HG03432 (cell line): Measurements from ENCODE around the gene GLRX.
"Not testable (repeated sequence)": the region's sequence is repeated elsewhere in the genome, so short reads cannot be mapped to it uniquely, and the experiment has no call there.

Source experiments
- ATAC-seq: cut with Tn5 transposase; IDR thresholded peaks from one replicate; pipeline ENCODE4 v1.9.1; 2021; ENCODE audit warnings: mild to moderate bottlenecking, moderate library complexity; ENCODE audit not compliant: unreplicated experiment

GLRX gene

GRCh38 chr5:95830226-95830625 lies 7.7 kb upstream of the GLRX start:
- ATAC-seq, result no peak

GRCh38 chr5:95827892-95828246 lies 5.3 kb upstream of the GLRX start:
- no peak for ATAC-seq

GRCh38 chr5:95826949-95827891 lies 4.7 kb upstream of the GLRX start:
- no peak for ATAC-seq

GRCh38 chr5:95825495-95825894 lies 3.0 kb upstream of the GLRX start:
- ATAC-seq, result no peak

- ATAC-seq, result no peak
These were observed 2.2 kb upstream of the GLRX start for GRCh38 chr5:95824747-95825146.

- ATAC-seq, result peak; percentile 55
These were observed 1.4 kb upstream of the GLRX start for GRCh38 chr5:95823738-95824609.

GRCh38 chr5:95823218-95823737 lies 752 bp upstream of the GLRX start:
- no peak for ATAC-seq

GRCh38 chr5:95822043-95822541 lies 434 bp downstream of the GLRX start:
- ATAC-seq, result peak; percentile 50

- peak; percentile 19 for ATAC-seq
These were observed 1.2 kb downstream of the GLRX start for GRCh38 chr5:95821110-95822021.

- no peak for ATAC-seq
These were observed 4.1 kb downstream of the GLRX start for GRCh38 chr5:95818181-95819147.

GRCh38 chr5:95817430-95817829 lies 5.1 kb downstream of the GLRX start:
- ATAC-seq, result no peak

- ATAC-seq, result no peak
These were observed 5.8 kb downstream of the GLRX start for GRCh38 chr5:95816776-95817175.

- no peak for ATAC-seq
These were observed 6.2 kb downstream of the GLRX start for GRCh38 chr5:95816341-95816740.

GRCh38 chr5:95815155-95815729 lies 7.3 kb downstream of the GLRX start:
- no peak for ATAC-seq

- ATAC-seq, result not testable (repeated sequence)
These were observed 9.5 kb downstream of the GLRX start for GRCh38 chr5:95813035-95813434.

- no peak for ATAC-seq
These were observed 10.5 kb downstream of the GLRX start for GRCh38 chr5:95812074-95812471.

- ATAC-seq, result not testable (repeated sequence)
These were observed 11.0 kb downstream of the GLRX start for GRCh38 chr5:95811461-95812073.

- ATAC-seq, result not testable (repeated sequence)
These were observed 11.5 kb downstream of the GLRX start for GRCh38 chr5:95811126-95811423.
